Lower leg skin (tissue), 3 donors: ENCODE data around the gene SMPD2.

Experiments
- POLR2A ChIP-seq, 2 donors: fragments of 450-650 bp; IDR thresholded peaks; one replicate each; pipeline ENCODE4 v1.6.1; 2016 to 2017; ENCODE audit warnings: antibody characterized with exemption in 2 of 2, mild to moderate bottlenecking in 1 of 2, moderate library complexity in 1 of 2
- TF ChIP-seq, protein P1 (sequence below), 3 donors: fragments of 450-650 bp; IDR thresholded peaks; one replicate each; pipeline ENCODE4 v1.5.1; 2016; ENCODE audit warnings: antibody characterized with exemption in 3 of 3, mild to moderate bottlenecking in 3 of 3, moderate library complexity in 2 of 3

DNA sequence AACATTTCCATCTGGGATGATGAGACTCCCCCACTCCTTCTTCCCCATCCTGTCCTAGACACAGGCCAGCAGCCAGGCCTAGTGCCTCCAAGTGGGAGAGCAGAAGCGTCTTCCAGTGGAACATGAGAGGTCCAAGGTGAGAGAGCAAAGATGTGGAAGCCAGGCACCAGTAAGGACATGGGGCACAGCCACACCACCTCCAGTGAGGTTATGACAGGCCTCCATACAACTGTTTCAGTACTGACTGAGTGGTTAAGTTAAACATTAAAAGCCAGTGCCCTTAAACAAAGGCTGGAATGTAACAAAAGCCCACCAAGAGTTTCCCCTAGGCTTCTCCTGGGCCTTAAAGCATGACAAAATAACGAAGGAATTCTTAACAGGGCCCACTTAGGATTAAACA lies 37.2 kb downstream of the SMPD2 start:
- no peak for TF ChIP-seq POLR2A (IDR thresholded peaks at IDR 0.05)
- TF ChIP-seq, protein P1, sequence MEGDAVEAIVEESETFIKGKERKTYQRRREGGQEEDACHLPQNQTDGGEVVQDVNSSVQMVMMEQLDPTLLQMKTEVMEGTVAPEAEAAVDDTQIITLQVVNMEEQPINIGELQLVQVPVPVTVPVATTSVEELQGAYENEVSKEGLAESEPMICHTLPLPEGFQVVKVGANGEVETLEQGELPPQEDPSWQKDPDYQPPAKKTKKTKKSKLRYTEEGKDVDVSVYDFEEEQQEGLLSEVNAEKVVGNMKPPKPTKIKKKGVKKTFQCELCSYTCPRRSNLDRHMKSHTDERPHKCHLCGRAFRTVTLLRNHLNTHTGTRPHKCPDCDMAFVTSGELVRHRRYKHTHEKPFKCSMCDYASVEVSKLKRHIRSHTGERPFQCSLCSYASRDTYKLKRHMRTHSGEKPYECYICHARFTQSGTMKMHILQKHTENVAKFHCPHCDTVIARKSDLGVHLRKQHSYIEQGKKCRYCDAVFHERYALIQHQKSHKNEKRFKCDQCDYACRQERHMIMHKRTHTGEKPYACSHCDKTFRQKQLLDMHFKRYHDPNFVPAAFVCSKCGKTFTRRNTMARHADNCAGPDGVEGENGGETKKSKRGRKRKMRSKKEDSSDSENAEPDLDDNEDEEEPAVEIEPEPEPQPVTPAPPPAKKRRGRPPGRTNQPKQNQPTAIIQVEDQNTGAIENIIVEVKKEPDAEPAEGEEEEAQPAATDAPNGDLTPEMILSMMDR (IDR thresholded peaks at IDR 0.05), result no peak
